H1 (cell line): ENCODE data around the gene CAPZB. TPM values are rescaled to one million over a fixed set of nuclear protein-coding genes. Genes with fewer than 3 reads are reported as not detected.
A peak's percentile ranks its signal among the peaks of the same experiment; 100 is the strongest.

Experiments used
- CBX8 ChIP-seq: fragments of 300-800, 300-1000 bp; sonication (generic); IDR thresholded peaks from 2 replicates; pipeline ENCODE4 v1.7.1; 2016; ENCODE audit warnings: low read depth, low read length, borderline replicate concordance
- CTBP2 ChIP-seq: IDR thresholded peaks from 2 replicates; pipeline ENCODE4 v1.7.0; 2011; ENCODE audit warnings: borderline replicate concordance, mild to moderate bottlenecking, moderate library complexity, mixed read lengths, low read length; ENCODE audit not compliant: insufficient read depth, insufficient read length
- E2F6 ChIP-seq: IDR thresholded peaks from 2 replicates; pipeline ENCODE4 v1.6.1; 2012; ENCODE audit warnings: inconsistent platforms
- EGR1 ChIP-seq: IDR thresholded peaks from 2 replicates; pipeline ENCODE4 v1.6.1; 2011; ENCODE audit warnings: low read depth, low read length, borderline replicate concordance
- EZH2 ChIP-seq: fragments of 200-600 bp; sonication (generic); IDR thresholded peaks from 2 replicates; pipeline ENCODE4 v1.7.1; 2012; ENCODE audit warnings: low read depth, mild to moderate bottlenecking, moderate library complexity, low read length, inconsistent platforms; ENCODE audit not compliant: severe bottlenecking
- FOSL1 ChIP-seq: IDR thresholded peaks from 2 replicates; pipeline ENCODE4 v1.6.1; 2011; ENCODE audit warnings: mild to moderate bottlenecking, low read depth, low read length, moderate library complexity; ENCODE audit not compliant: insufficient read depth
- GABPA ChIP-seq: IDR thresholded peaks from 2 replicates; pipeline ENCODE4 v1.6.1; 2011; ENCODE audit warnings: mild to moderate bottlenecking, low read length, moderate library complexity, borderline replicate concordance; ENCODE audit not compliant: insufficient read depth
- JUN ChIP-seq: IDR thresholded peaks from 2 replicates; pipeline ENCODE4 v1.6.1; 2011; ENCODE audit warnings: low read depth, mild to moderate bottlenecking, improper control_type of control experiment, low read length
- JUND ChIP-seq: IDR thresholded peaks from 2 replicates; pipeline ENCODE4 v1.6.1; 2011; ENCODE audit warnings: mild to moderate bottlenecking, improper control_type of control experiment, low read length
- KDM1A ChIP-seq: fragments of 200-600, 300-600 bp; sonication (generic); IDR thresholded peaks from 2 replicates; pipeline ENCODE4 v1.7.1; 2016; ENCODE audit warnings: mild to moderate bottlenecking, low read length, borderline replicate concordance
- KDM4A ChIP-seq: IDR thresholded peaks from one replicate; pipeline ENCODE4 v1.7.1; 2012; ENCODE audit warnings: low read depth, mild to moderate bottlenecking, moderate library complexity, low read length, inconsistent platforms; ENCODE audit not compliant: severe bottlenecking
- MAFK ChIP-seq: IDR thresholded peaks from 2 replicates; pipeline ENCODE4 v1.6.1; 2012; ENCODE audit warnings: low read depth, mild to moderate bottlenecking, improper control_type of control experiment, low read length
- NRF1 ChIP-seq: IDR thresholded peaks from 2 replicates; pipeline ENCODE4 v1.6.1; 2011; ENCODE audit warnings: mild to moderate bottlenecking, low read depth, low read length, improper control_type of control experiment
- POLR2AphosphoS5 ChIP-seq: IDR thresholded peaks from 2 replicates; pipeline ENCODE4 v1.6.1; 2011; ENCODE audit warnings: low read depth, low read length
- POU5F1 ChIP-seq: IDR thresholded peaks from 2 replicates; pipeline ENCODE4 v1.6.1; 2011; ENCODE audit warnings: low read depth, mild to moderate bottlenecking, low read length, moderate library complexity
- RNF2 ChIP-seq: fragments of 200-900, 300-1000 bp; sonication (generic); IDR thresholded peaks from 2 replicates; pipeline ENCODE4 v1.7.1; 2016; ENCODE audit warnings: borderline replicate concordance, low read depth, mild to moderate bottlenecking, antibody characterized with exemption, low read length; ENCODE audit not compliant: poor library complexity, severe bottlenecking; ENCODE audit errors: missing control alignments
- RXRA ChIP-seq: IDR thresholded peaks from 2 replicates; pipeline ENCODE4 v1.6.1; 2011; ENCODE audit warnings: low read depth, mild to moderate bottlenecking, low read length, moderate library complexity; ENCODE audit not compliant: insufficient read depth
- SAP30 ChIP-seq: fragments of 300-600 bp; sonication (generic); IDR thresholded peaks from 2 replicates; pipeline ENCODE4 v1.7.1; 2012; ENCODE audit warnings: low read length, moderate library complexity, mild to moderate bottlenecking, inconsistent platforms; ENCODE audit not compliant: insufficient read depth, insufficient replicate concordance
- SIX5 ChIP-seq: IDR thresholded peaks from 2 replicates; pipeline ENCODE4 v1.6.1; 2011; ENCODE audit warnings: mild to moderate bottlenecking, low read depth, low read length
- SP2 ChIP-seq: IDR thresholded peaks from 2 replicates; pipeline ENCODE4 v1.6.1; 2012; ENCODE audit warnings: mild to moderate bottlenecking, low read length, inconsistent platforms
- SUZ12 ChIP-seq: fragments of 200-600 bp; sonication (generic); IDR thresholded peaks from 2 replicates; pipeline ENCODE4 v1.6.1; 2012; ENCODE audit warnings: mild to moderate bottlenecking, inconsistent platforms, low read length, moderate library complexity, mixed read lengths
- TAF1 ChIP-seq: IDR thresholded peaks from 2 replicates; pipeline ENCODE4 v1.6.1; 2011; ENCODE audit warnings: mild to moderate bottlenecking, low read depth, low read length
- TEAD4 ChIP-seq: IDR thresholded peaks from 2 replicates; pipeline ENCODE4 v1.6.1; 2012; ENCODE audit warnings: low read depth, low read length, inconsistent platforms, mixed read lengths
- polyA plus RNA-seq, 7 experiments: library from polyadenylated mRNA; depleted of rRNA in 3 of 7; stranded (reverse) in 5 of 7; unstranded in 2 of 7; fragments of >200 nt in 5 of 7; fragments of 200-250 nt in 2 of 7; gene quantifications; 1 replicate in 5 of 7; 2 replicates in 1 of 7; 4 replicates in 1 of 7; pipeline versions ENCODE4 v1.2.1 to v1.2.3, GENCODE V29; 2011 to 2013; ENCODE audit warnings: missing spikeins in 2 of 7, mixed read lengths in 2 of 7
- total RNA-seq: library from RNA; stranded (reverse); fragmentation: NEBNext Ultra II Directional; extraction: Animal tissue kit (Norgen Biotek cat#: 25700); gene quantifications from 2 replicates; pipeline ENCODE4 v1.2.1, GENCODE V29; 2021

Gene CAPZB
- total and polyA plus RNA-seq, 2 of the 8 experiments (the other 6 are each of a cell fraction or from before 2014, with no cell fraction given), result 162 to 371 TPM

GRCh38 chr1:19485362-19486187, at the start of gene CAPZB (continued):
- TF ChIP-seq EGR1 (0 out of 2 replicates have a peak, but pooled peaks have one; percentile 1), POU5F1 (no peak), KDM4A (peak; percentile 49), SUZ12 (no peak), RXRA (no peak), SP2 (no peak), NRF1 (no peak), GABPA (0 out of 2 replicates have a peak, but pooled peaks have one; percentile 28), E2F6 (peak; percentile 46; the same call in 1 of the 2 replicates), FOSL1 (no peak), EZH2 (no peak), JUN (no peak), TAF1 (peak; percentile 68), POLR2AphosphoS5 (peak; percentile 53), RNF2 (no peak), MAFK (no peak), KDM1A (no peak), TEAD4 (no peak), SAP30 (no peak), JUND (no peak), CTBP2 (no peak), CBX8 (no peak), SIX5 (no peak)
